B cell (primary cell): ENCODE results near the gene ADARB2. TPM values are rescaled to one million over a fixed set of nuclear protein-coding genes. Genes with fewer than 3 reads are reported as not detected.
"Not testable (repeated sequence)": the region's sequence is repeated elsewhere in the genome, so short reads cannot be mapped to it uniquely, and the experiment has no call there.

ENCODE experiments used
- ATAC-seq: fragments of 200-7000 bp; cut with Tn5 transposase; one replicate; pipeline ENCODE4 v1.10.0; 2021; ENCODE audit warnings: low read depth, mild to moderate bottlenecking, moderate number of reproducible peaks, moderate library complexity
- CTCF ChIA-PET: fragments of 350-600 bp; sonication (Branson Sonifier 250); formaldehyde crosslinking; loops from one replicate; lab custom pipeline; 2021; ENCODE audit warnings: antibody characterized with exemption, inconsistent platforms; lab: Charles Lee
- POLR2A ChIA-PET: fragments of 350-600 bp; sonication (Branson Sonifier 250); formaldehyde crosslinking; loops from one replicate; lab custom pipeline; 2021; ENCODE audit warnings: antibody characterized with exemption; lab: Charles Lee
- DNase-seq: peaks from one replicate; pipeline ENCODE4 v3.0.0; 2013
- H2AFZ ChIP-seq: 2 replicates; pipeline ENCODE4 v1.6.1; 2012; ENCODE audit warnings: mild to moderate bottlenecking, low read depth, low read length; ENCODE audit not compliant: insufficient read depth, poor library complexity, severe bottlenecking
- H3K27ac ChIP-seq, 2 donors: 1 replicate in 1 of 2; 2 replicates in 1 of 2; pipeline ENCODE4 v1.5.1; 2012 to 2013; ENCODE audit warnings: low read length in 2 of 2, mild to moderate bottlenecking in 2 of 2, moderate library complexity in 1 of 2
- H3K27me3 ChIP-seq, 4 experiments: fragments of 200-600 bp in 1 of 4; sonication (generic) in 1 of 4; replicated peaks in 1 of 4; 1 replicate in 2 of 4; 2 replicates in 2 of 4; pipeline versions ENCODE4 v1.6.1 to v1.7.0; 2013 to 2016; ENCODE audit warnings: low read length in 3 of 4, mild to moderate bottlenecking in 2 of 4, mixed read lengths in 1 of 4, moderate library complexity in 1 of 4; ENCODE audit not compliant: insufficient read depth in 4 of 4, control insufficient read depth in 3 of 4; ENCODE audit errors: control extremely low read depth in 1 of 4
- H3K36me3 ChIP-seq, 2 experiments: replicated peaks in 1 of 2; 1 replicate in 1 of 2; 2 replicates in 1 of 2; pipeline versions ENCODE4 v1.6.1 to v1.7.1; 2013; ENCODE audit warnings: low read length in 1 of 2; ENCODE audit not compliant: insufficient read depth in 2 of 2, control insufficient read depth in 1 of 2; ENCODE audit errors: control extremely low read depth in 1 of 2, extremely low read depth in 1 of 2
- H3K4me1 ChIP-seq, 2 donors: fragments of 200-600 bp in 1 of 2; sonication (generic) in 1 of 2; 1 replicate in 1 of 2; 2 replicates in 1 of 2; pipeline versions ENCODE4 v1.5.1 to v1.6.1; 2013 to 2017; ENCODE audit warnings: low read length in 2 of 2; ENCODE audit not compliant: control insufficient read depth in 2 of 2, insufficient read depth in 2 of 2
- H3K4me2 ChIP-seq: replicated peaks from 2 replicates; pipeline ENCODE3; 2012; ENCODE audit warnings: mild to moderate bottlenecking, low read depth, low read length; ENCODE audit not compliant: poor library complexity, severe bottlenecking
- H3K4me3 ChIP-seq, 5 experiments: fragments of 200-600 bp in 1 of 5; sonication (generic) in 1 of 5; 1 replicate in 3 of 5; 2 replicates in 2 of 5; pipeline versions ENCODE4 v1.5.1 to v1.7.0; 2011 to 2016; ENCODE audit warnings: low read length in 4 of 5, mild to moderate bottlenecking in 4 of 5, low read depth in 2 of 5, control low read depth in 1 of 5, moderate library complexity in 1 of 5; ENCODE audit not compliant: insufficient read depth in 1 of 5; ENCODE audit errors: control extremely low read depth in 1 of 5, extremely low read depth in 1 of 5
- H3K79me2 ChIP-seq: fragments of 200-600 bp; sonication (generic); one replicate; pipeline ENCODE4 v1.6.0; 2016; ENCODE audit warnings: low read length; ENCODE audit not compliant: control insufficient read depth, insufficient read depth
- H3K9ac ChIP-seq: fragments of 200-600 bp; sonication (generic); 2 replicates; pipeline ENCODE4 v1.6.1; 2017; ENCODE audit warnings: mild to moderate bottlenecking, low read length, moderate library complexity
- H3K9me3 ChIP-seq, 3 donors: one replicate each; pipeline versions ENCODE4 v1.6.1 to v1.7.1; 2013; ENCODE audit warnings: low read length in 2 of 3; ENCODE audit not compliant: control insufficient read depth in 2 of 3, insufficient read depth in 1 of 3; ENCODE audit errors: control extremely low read depth in 1 of 3
- H4K20me1 ChIP-seq: 2 replicates; pipeline ENCODE4 v1.6.0; 2012; ENCODE audit warnings: mild to moderate bottlenecking, low read length; ENCODE audit not compliant: insufficient read depth, control insufficient read depth, poor library complexity, severe bottlenecking
- H3K27ac Mint-ChIP-seq: one replicate; pipeline ENCODE4 v1.8.0; 2021; ENCODE audit warnings: mixed read lengths
- H3K27me3 Mint-ChIP-seq: one replicate; pipeline ENCODE4 v1.8.0; 2021; ENCODE audit warnings: mixed read lengths
- H3K4me1 Mint-ChIP-seq: one replicate; pipeline ENCODE4 v1.8.0; 2021; ENCODE audit warnings: mixed read lengths
- H3K4me3 Mint-ChIP-seq: one replicate; pipeline ENCODE4 v1.8.0; 2021; ENCODE audit warnings: mixed read lengths
- H3K9me3 Mint-ChIP-seq: one replicate; pipeline ENCODE4 v1.8.0; 2022; ENCODE audit warnings: mixed read lengths; ENCODE audit not compliant: insufficient read depth
- CTCF ChIP-seq: fragments of 200-600 bp; IDR thresholded peaks from one replicate; pipeline ENCODE4 v1.8.0; 2022; ENCODE audit warnings: antibody characterized with exemption, mild to moderate bottlenecking
- EZH2 ChIP-seq: IDR thresholded peaks from 2 replicates; pipeline ENCODE4 v1.6.1; 2012; ENCODE audit warnings: borderline replicate concordance, low read depth, mild to moderate bottlenecking, moderate library complexity, low read length; ENCODE audit not compliant: insufficient read depth, poor library complexity, severe bottlenecking
- WGBS: methylation state at CpG from one replicate; pipeline ENCODE4 v1.1.5; 2013; ENCODE audit warnings: missing lambda C conversion rate; ENCODE audit not compliant: insufficient coverage; 5-methylcytosine and 5-hydroxymethylcytosine counted together
- intact Hi-C: fragments of 100-400 bp; cut with micrococcal nuclease; formaldehyde crosslinking; loops from one replicate; pipeline ENCODE4 v1.10.0; 2022
- polyA plus RNA-seq: library from polyadenylated mRNA; depleted of rRNA; stranded (reverse); fragments of >200 nt; gene quantifications from 2 replicates; pipeline ENCODE4 v1.2.3, GENCODE V29; 2012
- total RNA-seq, 2 donors: library from RNA; stranded (reverse); fragments of 120-200 nt in 1 of 2; gene quantifications; 1 replicate in 1 of 2; 2 replicates in 1 of 2; pipeline versions ENCODE4 v1.2.3 to v1.2.4, GENCODE V29; 2013 to 2022

Gene ADARB2
- total and polyA plus RNA-seq, 2 donors (not counting 1 experiment from before 2014, with no cell fraction given), result 0.13 to 0.96 TPM

DNA sequence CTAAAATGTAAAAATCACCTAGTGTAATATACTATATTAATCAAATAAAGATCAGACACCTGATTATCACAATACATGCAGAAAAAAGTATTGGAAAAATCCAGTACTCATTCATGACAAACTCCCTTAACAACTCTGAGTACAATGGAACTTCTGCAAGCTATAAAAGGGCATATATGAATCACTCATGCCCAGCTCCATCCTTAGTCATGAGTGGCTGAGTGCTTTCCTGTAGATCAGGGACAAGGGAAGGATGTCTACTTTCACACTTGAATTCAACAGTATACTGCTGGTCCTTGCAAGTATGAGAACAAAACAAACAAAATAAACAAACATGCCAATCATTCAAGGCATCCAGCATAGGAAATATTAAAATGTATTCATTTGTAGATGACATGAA, 116.5 kb downstream of the ADARB2 start:
- Histone ChIP-seq H4K20me1 (no peaks in the 10 kb centered on the region), H3K9ac (no peak overlapping the region), H3K4me1 (peaks cover 0 to 5% of the 10 kb centered on the region in 2 donors), H3K4me3 (no peak overlapping the region), H3K9me3 (peaks cover 0 to 9% (median 7%) of the 10 kb centered on the region in 3 donors), H3K27me3 (peaks cover 0 to 6% (median 0%) of the 10 kb centered on the region in 4 experiments), H3K79me2 (no peaks in the 10 kb centered on the region), H2AFZ (no peak overlapping the region), H3K36me3 (no peaks in the 10 kb centered on the region), H3K4me2 (no peak overlapping the region), H3K27ac (no peak overlapping the region)
- intact Hi-C loops, result no loop called here
- ATAC-seq, result no peak
- CTCF ChIA-PET, result interaction anchor here (2.2 kb wide), 1 partner anchor 200 kb away, joined by 5 read pairs; no protein-coding TSS in a partner anchor
- no peak overlapping the region for H3K4me3 Mint-ChIP-seq
- H3K9me3 Mint-ChIP-seq, result peaks cover 4% of the 10 kb centered on the region
- DNase-seq, result no peak
- H3K4me1 Mint-ChIP-seq, result peaks cover 8% of the 10 kb centered on the region
- H3K27ac Mint-ChIP-seq, result no peak overlapping the region
- no peak for TF ChIP-seq EZH2
- no peak for TF ChIP-seq CTCF
- POLR2A ChIA-PET, result no interaction called here
- H3K27me3 Mint-ChIP-seq, result peaks cover 12% of the 10 kb centered on the region

DNA sequence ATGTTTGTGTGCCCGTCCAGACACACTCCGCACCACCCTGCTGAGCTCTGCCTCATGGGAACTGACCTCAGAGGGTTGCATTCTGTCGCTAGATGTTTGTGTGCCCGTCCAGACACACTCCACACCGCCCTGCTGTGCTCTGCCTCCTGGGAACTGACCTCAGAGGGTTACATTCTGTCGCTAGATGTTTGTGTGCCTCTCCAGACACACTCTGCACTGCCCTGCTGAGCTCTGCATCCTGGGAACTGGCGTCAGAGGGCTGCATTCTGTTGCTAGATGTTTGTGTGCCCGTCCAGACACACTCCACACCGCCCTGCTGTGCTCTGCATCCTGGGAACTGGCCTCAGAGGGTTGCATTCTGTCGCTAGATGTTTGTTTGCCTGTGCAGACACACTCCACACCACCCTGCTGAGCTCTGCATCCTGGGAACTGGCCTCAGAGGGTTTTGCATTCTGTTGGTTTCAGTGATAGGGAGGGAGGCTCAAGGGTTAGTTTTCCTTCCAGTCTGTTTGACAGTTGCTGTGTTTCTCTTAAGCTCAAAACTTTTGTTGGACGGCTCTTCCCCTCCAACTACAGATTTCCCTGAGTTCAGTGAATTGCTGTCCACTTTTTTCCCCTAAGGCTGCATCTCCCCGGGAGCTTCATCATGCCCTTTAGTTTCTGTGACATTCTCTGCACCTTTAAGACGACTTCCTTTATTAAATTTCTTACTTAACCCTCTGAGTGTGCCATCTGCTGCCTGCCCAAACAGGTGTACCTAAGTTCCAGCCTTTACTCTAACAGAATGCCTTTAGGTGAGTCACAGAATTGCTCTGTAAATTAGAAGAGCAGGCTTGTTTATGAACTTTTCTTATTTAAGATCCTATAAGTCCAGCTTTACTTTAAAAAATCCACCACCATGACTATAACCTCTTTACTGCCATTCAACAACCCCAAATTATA, 119.7 kb downstream of the ADARB2 start:
- 47% methylated on average over 5 of the region's 13 CpGs for WGBS
- intact Hi-C loops, result not testable (repeated sequence)
- POLR2A ChIA-PET, result interaction anchor here (0.6 kb wide), 1 partner anchor 1555 kb away, joined by 3 read pairs; the partner anchor contains the start of gene PITRM1

GRCh38 chr10:1616701-1617100, 120.6 kb downstream of the ADARB2 start:
- H3K4me1 Mint-ChIP-seq, H3K27ac Mint-ChIP-seq, H3K4me1 ChIP-seq, H3K4me3 Mint-ChIP-seq, H3K9ac ChIP-seq, H3K36me3 ChIP-seq, ATAC-seq, H3K27ac ChIP-seq, H3K9me3 Mint-ChIP-seq, H4K20me1 ChIP-seq, DNase-seq, H3K4me2 ChIP-seq, intact Hi-C loops, H3K79me2 ChIP-seq, H2AFZ ChIP-seq, H3K4me3 ChIP-seq, POLR2A ChIA-PET: not testable (repeated sequence)
- 66% methylated on average over 6 of the region's 9 CpGs for WGBS
- CTCF ChIA-PET, result interaction anchor here (2.2 kb wide), 1 partner anchor 195 kb away, joined by 7 read pairs; no protein-coding TSS in a partner anchor
- peaks cover 0 to 23% (median 0%) of the 10 kb centered on the region in 4 experiments for H3K27me3 ChIP-seq
- H3K9me3 ChIP-seq, result peaks cover 0 to 16% (median 7%) of the 10 kb centered on the region in 3 donors
- H3K27me3 Mint-ChIP-seq, result peaks cover 21% of the 10 kb centered on the region

More for the DNA sequence above, 119.7 kb downstream of the ADARB2 start:
- CTCF ChIA-PET, result interaction anchor here (2.2 kb wide), 1 partner anchor 196 kb away, joined by 7 read pairs; no protein-coding TSS in a partner anchor
- H3K4me3 ChIP-seq, H3K4me1 Mint-ChIP-seq, H3K9ac ChIP-seq, H3K9me3 ChIP-seq, H3K27ac ChIP-seq, H3K4me2 ChIP-seq, ATAC-seq, DNase-seq, H3K4me1 ChIP-seq, H3K36me3 ChIP-seq, H3K9me3 Mint-ChIP-seq, H3K27ac Mint-ChIP-seq, H3K79me2 ChIP-seq, H2AFZ ChIP-seq, H4K20me1 ChIP-seq: not testable (repeated sequence)
- Mint-ChIP-seq H3K4me3 (peak overlapping the region; percentile 35), H3K27me3 (peaks cover 13% of the 10 kb centered on the region)
- H3K27me3 ChIP-seq, result peaks cover 0 to 15% (median 0%) of the 10 kb centered on the region in 4 experiments
